HepG2 (cell line): ENCODE results near the gene ZNF575. TPM values are rescaled to one million over a fixed set of nuclear protein-coding genes. Genes with fewer than 3 reads are reported as not detected.
A peak's percentile ranks its signal among the peaks of the same experiment; 100 is the strongest.

Source experiments
- ARNT ChIP-seq: fragments of 450-650 bp; IDR thresholded peaks from 2 replicates; pipeline ENCODE4 v1.6.1; 2017
- ELF3 ChIP-seq: IDR thresholded peaks from 2 replicates; pipeline ENCODE4 v1.6.1; 2016; ENCODE audit warnings: missing genetic modification reagents, missing compliant biosample characterization
- FOSL1 ChIP-seq: sonication (generic); formaldehyde crosslinking; IDR thresholded peaks from 2 replicates; pipeline ENCODE4 v1.9.0; 2021; ENCODE audit warnings: missing genetic modification reagents, borderline replicate concordance
- HMG20A ChIP-seq: IDR thresholded peaks from 2 replicates; pipeline ENCODE4 v1.6.1; 2016; ENCODE audit warnings: borderline replicate concordance
- MXI1 ChIP-seq: IDR thresholded peaks from 3 replicates; pipeline ENCODE4 v1.6.1; 2012; ENCODE audit warnings: low read depth, low read length, inconsistent platforms, borderline replicate concordance
- NCOA2 ChIP-seq: sonication (generic); formaldehyde crosslinking; IDR thresholded peaks from 2 replicates; pipeline ENCODE4 v1.8.0; 2022; ENCODE audit warnings: inconsistent platforms
- NFATC3 ChIP-seq: sonication (generic); formaldehyde crosslinking; IDR thresholded peaks from 2 replicates; pipeline ENCODE4 v1.5.1; 2020; ENCODE audit warnings: mild to moderate bottlenecking, missing genetic modification reagents
- NR2C2 ChIP-seq: sonication (generic); formaldehyde crosslinking; IDR thresholded peaks from 2 replicates; pipeline ENCODE4 v1.4.0; 2020; ENCODE audit warnings: missing genetic modification reagents, mild to moderate bottlenecking, moderate library complexity, borderline replicate concordance
- PCBP2 ChIP-seq: fragments of 200-400 bp; formaldehyde crosslinking; optimal IDR thresholded peaks from 2 replicates; pipeline ENCODE3; 2018; ENCODE audit warnings: low read length, low read depth; ENCODE audit not compliant: poor library complexity, severe bottlenecking
- RFX3 ChIP-seq: IDR thresholded peaks from 2 replicates; pipeline ENCODE4 v1.6.1; 2016; ENCODE audit warnings: missing biosample characterization, missing genetic modification reagents
- SATB2 ChIP-seq: sonication (generic); formaldehyde crosslinking; IDR thresholded peaks from 2 replicates; pipeline ENCODE4 v1.5.0; 2020; ENCODE audit warnings: missing genetic modification reagents
- TBX3 ChIP-seq: fragments of 450-650 bp; IDR thresholded peaks from 2 replicates; pipeline ENCODE4 v1.6.1; 2017; ENCODE audit warnings: antibody characterized with exemption, mild to moderate bottlenecking, inconsistent platforms, borderline replicate concordance
- XBP1 ChIP-seq: sonication (generic); formaldehyde crosslinking; IDR thresholded peaks from 2 replicates; pipeline ENCODE4 v1.5.0; 2020; ENCODE audit warnings: missing genetic modification reagents
- ZKSCAN5 ChIP-seq: sonication (generic); formaldehyde crosslinking; IDR thresholded peaks from 2 replicates; pipeline ENCODE4 v1.5.1; 2020; ENCODE audit warnings: mild to moderate bottlenecking, missing genetic modification reagents
- ZKSCAN8 ChIP-seq: IDR thresholded peaks from 2 replicates; pipeline ENCODE4 v1.6.1; 2016; ENCODE audit warnings: borderline replicate concordance, missing genetic modification reagents, missing compliant biosample characterization
- ZNF263 ChIP-seq: sonication (generic); formaldehyde crosslinking; IDR thresholded peaks from 2 replicates; pipeline ENCODE4 v1.4.0; 2020; ENCODE audit warnings: missing genetic modification reagents
- ZNF468 ChIP-seq: sonication (generic); formaldehyde crosslinking; IDR thresholded peaks from 2 replicates; pipeline ENCODE4 v1.8.0; 2022; ENCODE audit warnings: mild to moderate bottlenecking, moderate library complexity, missing genetic modification reagents
- ZNF530 ChIP-seq: sonication (generic); formaldehyde crosslinking; IDR thresholded peaks from 2 replicates; pipeline ENCODE4 v1.5.0; 2020; ENCODE audit warnings: low read depth, mild to moderate bottlenecking, missing genetic modification reagents
- ZNF567 ChIP-seq: sonication (generic); formaldehyde crosslinking; IDR thresholded peaks from 2 replicates; pipeline ENCODE4 v1.8.1; 2023; ENCODE audit warnings: mild to moderate bottlenecking, missing genetic modification reagents, borderline replicate concordance
- ZNF850 ChIP-seq: sonication (generic); formaldehyde crosslinking; conservative IDR thresholded peaks from 2 replicates; pipeline ENCODE4 v1.9.0; 2021; ENCODE audit warnings: mild to moderate bottlenecking, missing genetic modification reagents
- polyA plus RNA-seq, 8 experiments: library from polyadenylated mRNA; depleted of rRNA in 3 of 8; stranded (reverse) in 7 of 8; unstranded in 1 of 8; fragments of >200 nt; fragmentation: Illumina TruSeq in 4 of 8; extraction: Trizol in 4 of 8; gene quantifications; 2 replicates each; pipeline versions ENCODE4 v1.2.1 to v1.2.3, GENCODE V29; 2011 to 2016; ENCODE audit warnings: low read depth in 4 of 8, missing spikeins in 1 of 8, mixed read lengths in 1 of 8; ENCODE audit not compliant: insufficient read depth in 1 of 8
- total RNA-seq, 5 experiments: library from RNA; depleted of rRNA; stranded (reverse); fragments of >200 nt; fragmentation: Illumina TruSeq; extraction: Trizol; gene quantifications; 2 replicates each; pipeline ENCODE4 v1.2.3, GENCODE V29; 2016; ENCODE audit warnings: low read depth in 1 of 5
- TF ChIP-seq, protein P1 (sequence below): sonication (generic); formaldehyde crosslinking; IDR thresholded peaks from 2 replicates; pipeline ENCODE4 v1.5.0; 2020; ENCODE audit warnings: missing genetic modification reagents
- TF ChIP-seq, protein P2 (sequence below): sonication (generic); formaldehyde crosslinking; IDR thresholded peaks from 2 replicates; pipeline ENCODE4 v1.4.0; 2020; ENCODE audit warnings: missing genetic modification reagents; ENCODE audit errors: not compliant biosample characterization
- TF ChIP-seq, protein P3 (sequence below): sonication (generic); formaldehyde crosslinking; IDR thresholded peaks from 2 replicates; pipeline ENCODE4 v1.5.0; 2020; ENCODE audit warnings: mild to moderate bottlenecking, missing genetic modification reagents, borderline replicate concordance
- TF ChIP-seq, protein P4 (sequence below): sonication (generic); formaldehyde crosslinking; IDR thresholded peaks from 2 replicates; pipeline ENCODE4 v1.8.0; 2022; ENCODE audit warnings: mild to moderate bottlenecking, missing genetic modification reagents; ENCODE audit not compliant: insufficient replicate concordance

ZNF575 gene
- total and polyA plus RNA-seq, 2 of the 13 experiments (the other 11 are each of a cell fraction or from before 2014, with no cell fraction given) = 0.17 to 0.27 TPM

DNA sequence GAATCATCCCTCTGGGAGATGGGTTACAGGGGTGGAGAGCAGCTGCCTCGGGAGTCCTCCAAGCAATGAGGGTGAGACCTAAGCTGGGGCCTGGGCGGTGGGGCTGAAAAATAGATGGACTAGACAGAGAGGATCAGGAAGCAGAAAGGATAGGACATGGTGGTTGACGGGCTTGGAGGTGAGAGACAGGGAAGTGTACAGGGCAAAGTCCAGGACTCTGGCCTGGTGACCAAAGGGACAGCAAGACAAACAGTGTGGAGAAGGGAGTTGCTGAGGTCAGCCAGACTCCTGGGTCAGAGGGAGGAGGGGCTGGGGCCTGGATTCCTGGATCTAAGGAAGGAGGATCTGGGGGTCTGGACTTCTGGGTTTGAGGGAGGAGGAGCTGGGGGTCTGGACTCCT lies 33.9 kb upstream of the ZNF575 start (continued):
- TF ChIP-seq ZNF850 (CRISPR knock-in tag) = no peak
- TF ChIP-seq MXI1 = peak; percentile 60; the same call in 1 of the 3 replicates
- TF ChIP-seq, protein P1, sequence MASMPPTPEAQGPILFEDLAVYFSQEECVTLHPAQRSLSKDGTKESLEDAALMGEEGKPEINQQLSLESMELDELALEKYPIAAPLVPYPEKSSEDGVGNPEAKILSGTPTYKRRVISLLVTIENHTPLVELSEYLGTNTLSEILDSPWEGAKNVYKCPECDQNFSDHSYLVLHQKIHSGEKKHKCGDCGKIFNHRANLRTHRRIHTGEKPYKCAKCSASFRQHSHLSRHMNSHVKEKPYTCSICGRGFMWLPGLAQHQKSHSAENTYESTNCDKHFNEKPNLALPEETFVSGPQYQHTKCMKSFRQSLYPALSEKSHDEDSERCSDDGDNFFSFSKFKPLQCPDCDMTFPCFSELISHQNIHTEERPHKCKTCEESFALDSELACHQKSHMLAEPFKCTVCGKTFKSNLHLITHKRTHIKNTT = no peak
- no peak for TF ChIP-seq NFATC3 (CRISPR knock-in tag)
- TF ChIP-seq, protein P2, sequence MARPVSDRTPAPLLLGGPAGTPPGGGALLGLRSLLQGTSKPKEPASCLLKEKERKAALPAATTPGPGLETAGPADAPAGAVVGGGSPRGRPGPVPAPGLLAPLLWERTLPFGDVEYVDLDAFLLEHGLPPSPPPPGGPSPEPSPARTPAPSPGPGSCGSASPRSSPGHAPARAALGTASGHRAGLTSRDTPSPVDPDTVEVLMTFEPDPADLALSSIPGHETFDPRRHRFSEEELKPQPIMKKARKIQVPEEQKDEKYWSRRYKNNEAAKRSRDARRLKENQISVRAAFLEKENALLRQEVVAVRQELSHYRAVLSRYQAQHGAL = no peak
- TF ChIP-seq XBP1 (CRISPR knock-in tag) = no peak
- no peak for TF ChIP-seq ZKSCAN8
- TF ChIP-seq ZKSCAN5 = peak; percentile 98
- no peak for TF ChIP-seq ZNF530 (CRISPR knock-in tag)
- TF ChIP-seq ELF3 = peak; percentile 90
- TF ChIP-seq, protein P3, sequence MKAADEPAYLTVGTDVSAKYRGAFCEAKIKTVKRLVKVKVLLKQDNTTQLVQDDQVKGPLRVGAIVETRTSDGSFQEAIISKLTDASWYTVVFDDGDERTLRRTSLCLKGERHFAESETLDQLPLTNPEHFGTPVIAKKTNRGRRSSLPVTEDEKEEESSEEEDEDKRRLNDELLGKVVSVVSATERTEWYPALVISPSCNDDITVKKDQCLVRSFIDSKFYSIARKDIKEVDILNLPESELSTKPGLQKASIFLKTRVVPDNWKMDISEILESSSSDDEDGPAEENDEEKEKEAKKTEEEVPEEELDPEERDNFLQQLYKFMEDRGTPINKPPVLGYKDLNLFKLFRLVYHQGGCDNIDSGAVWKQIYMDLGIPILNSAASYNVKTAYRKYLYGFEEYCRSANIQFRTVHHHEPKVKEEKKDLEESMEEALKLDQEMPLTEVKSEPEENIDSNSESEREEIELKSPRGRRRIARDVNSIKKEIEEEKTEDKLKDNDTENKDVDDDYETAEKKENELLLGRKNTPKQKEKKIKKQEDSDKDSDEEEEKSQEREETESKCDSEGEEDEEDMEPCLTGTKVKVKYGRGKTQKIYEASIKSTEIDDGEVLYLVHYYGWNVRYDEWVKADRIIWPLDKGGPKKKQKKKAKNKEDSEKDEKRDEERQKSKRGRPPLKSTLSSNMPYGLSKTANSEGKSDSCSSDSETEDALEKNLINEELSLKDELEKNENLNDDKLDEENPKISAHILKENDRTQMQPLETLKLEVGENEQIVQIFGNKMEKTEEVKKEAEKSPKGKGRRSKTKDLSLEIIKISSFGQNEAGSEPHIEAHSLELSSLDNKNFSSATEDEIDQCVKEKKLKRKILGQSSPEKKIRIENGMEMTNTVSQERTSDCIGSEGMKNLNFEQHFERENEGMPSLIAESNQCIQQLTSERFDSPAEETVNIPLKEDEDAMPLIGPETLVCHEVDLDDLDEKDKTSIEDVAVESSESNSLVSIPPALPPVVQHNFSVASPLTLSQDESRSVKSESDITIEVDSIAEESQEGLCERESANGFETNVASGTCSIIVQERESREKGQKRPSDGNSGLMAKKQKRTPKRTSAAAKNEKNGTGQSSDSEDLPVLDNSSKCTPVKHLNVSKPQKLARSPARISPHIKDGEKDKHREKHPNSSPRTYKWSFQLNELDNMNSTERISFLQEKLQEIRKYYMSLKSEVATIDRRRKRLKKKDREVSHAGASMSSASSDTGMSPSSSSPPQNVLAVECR (CRISPR knock-in tag) = peak; percentile 55; the same call in 1 of the 2 replicates
- TF ChIP-seq, protein P4, sequence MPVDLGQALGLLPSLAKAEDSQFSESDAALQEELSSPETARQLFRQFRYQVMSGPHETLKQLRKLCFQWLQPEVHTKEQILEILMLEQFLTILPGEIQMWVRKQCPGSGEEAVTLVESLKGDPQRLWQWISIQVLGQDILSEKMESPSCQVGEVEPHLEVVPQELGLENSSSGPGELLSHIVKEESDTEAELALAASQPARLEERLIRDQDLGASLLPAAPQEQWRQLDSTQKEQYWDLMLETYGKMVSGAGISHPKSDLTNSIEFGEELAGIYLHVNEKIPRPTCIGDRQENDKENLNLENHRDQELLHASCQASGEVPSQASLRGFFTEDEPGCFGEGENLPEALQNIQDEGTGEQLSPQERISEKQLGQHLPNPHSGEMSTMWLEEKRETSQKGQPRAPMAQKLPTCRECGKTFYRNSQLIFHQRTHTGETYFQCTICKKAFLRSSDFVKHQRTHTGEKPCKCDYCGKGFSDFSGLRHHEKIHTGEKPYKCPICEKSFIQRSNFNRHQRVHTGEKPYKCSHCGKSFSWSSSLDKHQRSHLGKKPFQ (CRISPR knock-in tag) = no peak
- no peak for TF ChIP-seq ZNF567 (CRISPR knock-in tag)
- TF ChIP-seq ZNF263 (CRISPR knock-in tag) = peak; percentile 65
- TF ChIP-seq FOSL1 (CRISPR knock-in tag) = no peak
- TF ChIP-seq TBX3 = 0 out of 2 replicates have a peak, but pooled peaks have one; percentile 53
- TF ChIP-seq PCBP2 = no peak
- TF ChIP-seq SATB2 = no peak
- no peak for TF ChIP-seq RFX3 (CRISPR knock-in tag)
- TF ChIP-seq NR2C2 = peak; percentile 80
- peak; percentile 41; the same call in 1 of the 2 replicates for TF ChIP-seq HMG20A (CRISPR knock-in tag)
- TF ChIP-seq ARNT = no peak
- no peak for TF ChIP-seq ZNF468 (CRISPR knock-in tag)
- peak; percentile 70 for TF ChIP-seq NCOA2
